ENCODE results near the gene TULP3.

The TULP3 gene

GRCh38 chr12:2925322-2925995 is 34.8 kb downstream of the TULP3 start:
- no peak for DNase-seq (ENCODE audit: low spot score)

GRCh38 chr12:2930865-2931264 is 40.2 kb downstream of the TULP3 start:
- DNase-seq (ENCODE audit: low spot score): no peak

- DNase-seq (ENCODE audit: low spot score): no peak
Observed at GRCh38 chr12:2933586-2933985, 42.9 kb downstream of the TULP3 start.

- DNase-seq (ENCODE audit: low spot score): no peak
Observed at GRCh38 chr12:2934371-2934770, 43.7 kb downstream of the TULP3 start.

- DNase-seq (ENCODE audit: low spot score): no peak
Observed at GRCh38 chr12:2936301-2936700, 45.6 kb downstream of the TULP3 start.

GRCh38 chr12:2937500-2937899 is 46.8 kb downstream of the TULP3 start:
- DNase-seq (ENCODE audit: low spot score): no peak

GRCh38 chr12:2939191-2939590 is 48.5 kb downstream of the TULP3 start:
- no peak for DNase-seq (ENCODE audit: low spot score)

GRCh38 chr12:2940564-2940963 is 49.9 kb downstream of the TULP3 start:
- DNase-seq (ENCODE audit: low spot score): no peak

GRCh38 chr12:2941524-2941923 is 50.8 kb downstream of the TULP3 start:
- DNase-seq (ENCODE audit: low spot score): no peak

GRCh38 chr12:2944401-2945047 is 53.8 kb downstream of the TULP3 start:
- DNase-seq (ENCODE audit: low spot score): peak; percentile 25

- DNase-seq (ENCODE audit: low spot score): no peak
Observed at GRCh38 chr12:2949411-2949810, 58.7 kb downstream of the TULP3 start.

GRCh38 chr12:2955888-2956287 is 65.2 kb downstream of the TULP3 start:
- DNase-seq (ENCODE audit: low spot score): no peak

- no peak for DNase-seq (ENCODE audit: low spot score)
Observed at GRCh38 chr12:2957816-2958431, 67.2 kb downstream of the TULP3 start.

- DNase-seq (ENCODE audit: low spot score): no peak
Observed at GRCh38 chr12:2958432-2959191, 67.9 kb downstream of the TULP3 start.

GRCh38 chr12:2959192-2959504 is 68.5 kb downstream of the TULP3 start, which contains the start of gene TEAD4:
Gene TEAD4 (plus strand): TSS chr12:2959397.
- DNase-seq (ENCODE audit: low spot score): no peak

GRCh38 chr12:2959505-2960389 is 69.1 kb downstream of the TULP3 start:
- DNase-seq (ENCODE audit: low spot score): no peak

- DNase-seq (ENCODE audit: low spot score): no peak
Observed at GRCh38 chr12:2960390-2960956, 69.8 kb downstream of the TULP3 start.

GRCh38 chr12:2960996-2961616 is 70.4 kb downstream of the TULP3 start:
- no peak for DNase-seq (ENCODE audit: low spot score)

- no peak for DNase-seq (ENCODE audit: low spot score)
Observed at GRCh38 chr12:2961705-2962104, 71.0 kb downstream of the TULP3 start.

GRCh38 chr12:2963154-2963759 is 72.6 kb downstream of the TULP3 start:
- no peak for DNase-seq (ENCODE audit: low spot score)
